ENCODE data around the gene ACTN3.
"Not testable (repeated sequence)": the region's sequence is repeated elsewhere in the genome, so short reads cannot be mapped to it uniquely, and the experiment has no call there.

Gene ACTN3

GRCh38 chr11:66603072-66603471 is 56.4 kb downstream of the ACTN3 start:
- DNase-seq, result no peak

GRCh38 chr11:66604155-66604554 is 57.5 kb downstream of the ACTN3 start:
- DNase-seq, result no peak

GRCh38 chr11:66606608-66607007 is 59.9 kb downstream of the ACTN3 start:
- DNase-seq, result not testable (repeated sequence)

GRCh38 chr11:66607126-66607834 is 60.6 kb downstream of the ACTN3 start:
- no peak for DNase-seq

GRCh38 chr11:66609721-66610617 is 63.3 kb downstream of the ACTN3 start:
- DNase-seq, result no peak

- DNase-seq, result no peak
Observed at GRCh38 chr11:66612458-66612857, 65.8 kb downstream of the ACTN3 start.

All from activated naive CD4-positive, alpha-beta T cell (primary cell).